ENCODE results near the gene AR. TPM values are rescaled to one million over a fixed set of nuclear protein-coding genes. Genes with fewer than 3 reads are reported as not detected.

AR gene
- total and polyA plus RNA-seq, 9 of the 15 experiments (the other 6 are each of a cell fraction or from before 2014, with no cell fraction given): 0.01 to 0.04 (median 0.01) TPM; not detected in 6

DNA sequence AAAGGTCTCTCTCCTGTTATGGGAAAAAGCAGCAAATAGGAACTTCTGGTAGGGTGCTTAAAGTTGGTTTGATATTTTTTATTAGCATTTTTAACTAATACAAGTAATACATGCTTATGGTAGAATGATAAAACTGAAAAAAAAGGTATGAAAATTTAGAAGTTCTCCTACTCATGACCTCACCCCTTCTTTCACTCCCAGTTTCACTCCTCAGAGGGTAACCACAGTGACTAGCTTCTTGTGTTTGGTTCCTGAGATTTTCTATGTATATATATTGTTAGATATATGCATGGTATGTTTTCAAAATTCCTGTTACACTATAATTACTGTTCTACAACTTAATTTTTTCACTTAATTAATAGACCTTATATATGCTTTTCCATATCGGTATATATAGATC is 66.5 kb downstream of the AR start (continued):
- TF ChIP-seq ATF1 (CRISPR knock-in tag; IDR thresholded peaks at IDR 0.05): no peak
- TF ChIP-seq ATF1 (tag; IDR thresholded peaks at IDR 0.05): no peak
- TF ChIP-seq TBL1XR1 (IDR thresholded peaks at IDR 0.05; ENCODE audit: low read length in 2 of 2): no peak
- TF ChIP-seq PHF21A (IDR thresholded peaks at IDR 0.05; ENCODE audit: borderline replicate concordance, low read depth): no peak
- TF ChIP-seq LARP7 (IDR thresholded peaks at IDR 0.05): no peak
- no peak for TF ChIP-seq SRSF7 (optimal IDR thresholded peaks at IDR 0.05; ENCODE audit: low read depth, low read length)
- TF ChIP-seq EZH2 (IDR thresholded peaks at IDR 0.05; ENCODE audit: borderline replicate concordance, low read depth, low read length): no peak
- TF ChIP-seq KDM5B (IDR thresholded peaks at IDR 0.05; ENCODE audit: insufficient replicate concordance, low read depth, low read length): no peak
- no peak for TF ChIP-seq PRPF4 (IDR thresholded peaks at IDR 0.05; ENCODE audit: insufficient read depth, low read depth, low read length, poor library complexity, severe bottlenecking)
- TF ChIP-seq MCM5 (IDR thresholded peaks at IDR 0.05; ENCODE audit: low read depth): no peak

DNA sequence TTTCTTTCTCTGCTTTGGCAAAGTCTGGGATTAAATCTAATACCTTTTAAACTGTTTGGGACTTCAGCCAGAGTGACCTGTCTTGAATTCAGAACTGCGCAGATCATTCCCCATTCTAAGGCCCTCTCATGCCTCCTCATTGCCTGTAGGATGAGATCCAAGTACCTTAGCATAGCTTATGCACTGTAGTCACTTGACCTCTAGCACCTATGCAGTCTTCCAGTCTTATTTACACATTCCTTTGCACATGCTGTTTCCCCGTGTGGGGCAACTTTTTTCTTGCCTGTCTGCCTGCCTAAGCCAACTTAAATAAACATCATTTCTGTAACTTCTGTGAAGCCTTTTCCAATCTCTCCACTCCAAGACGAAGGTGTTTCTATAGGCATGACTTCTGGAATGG is 68.4 kb downstream of the AR start:
- Histone ChIP-seq H3K9ac (ENCODE audit: insufficient read depth in 1 of 2, low read depth in 2 of 2, low read length in 2 of 2) (no peak overlapping the region), H3K9me3 (replicated peaks; ENCODE audit: control insufficient read depth, insufficient read depth, low read depth, low read length) (no peaks in the 10 kb centered on the region), H3K27me3 (ENCODE audit: control insufficient read depth in 2 of 2, insufficient read depth in 2 of 2, low read length in 2 of 2) (no peaks in the 10 kb centered on the region), H3K27ac (ENCODE audit: extremely low read depth, low read depth, low read length) (no peak overlapping the region), H3K4me3 (no peak overlapping the region), H4K20me1 (replicated peaks; ENCODE audit: control insufficient read depth, insufficient read depth, low read length) (no peaks in the 10 kb centered on the region), H3K36me3 (ENCODE audit: control insufficient read depth, insufficient read depth, low read length) (no peaks in the 10 kb centered on the region), H3K4me1 (replicated peaks in 1 of 2; ENCODE audit: control insufficient read depth in 2 of 2, insufficient read depth in 2 of 2, low read length in 2 of 2) (no peaks in the 10 kb centered on the region), H3K9me1 (ENCODE audit: control insufficient read depth, insufficient read depth, low read length) (no peaks in the 10 kb centered on the region), H2AFZ (ENCODE audit: low read depth, low read length) (no peak overlapping the region), H3K4me2 (ENCODE audit: insufficient read depth, low read length) (no peak overlapping the region), H3K79me2 (ENCODE audit: control insufficient read depth, insufficient read depth, low read length) (no peaks in the 10 kb centered on the region)
- no TSS peak for BruUV-seq (replicated peaks)
- ATAC-seq (no peak), FAIRE-seq (no peak), DNase-seq (ENCODE audit: extremely low read depth in 1 of 4, low spot score in 3 of 4) (no peak)
- 3% methylated on average over 3 of the region's 3 CpGs for WGBS (ENCODE audit: insufficient coverage, low coverage, missing lambda C conversion rate)
- intact Hi-C loops (cut with micrococcal nuclease) (no loop called here), in situ Hi-C loops (cut with MboI) (no loop called here)
- ChIA-PET POLR2A (interaction anchor here (0.8 kb wide), 1 partner anchor 791 kb away, joined by 3 read pairs; no protein-coding TSS in a partner anchor), CTCF (ENCODE audit: low intra/inter-chr PET ratio) (no interaction called here)
- TF ChIP-seq HNRNPH1 (optimal IDR thresholded peaks at IDR 0.05; ENCODE audit: low read depth, low read length) (no peak), KDM4B (IDR thresholded peaks at IDR 0.05; ENCODE audit: borderline replicate concordance in 2 of 2, low read depth in 1 of 2) (no peak), SMAD3 (CRISPR knock-in tag; conservative IDR thresholded peaks at IDR 0.05) (no peak), ETV6 (IDR thresholded peaks at IDR 0.05; ENCODE audit: borderline replicate concordance in 1 of 2, low read depth in 2 of 2, low read length in 1 of 2) (no peak), ETV6 (CRISPR knock-in tag; IDR thresholded peaks at IDR 0.05; ENCODE audit: borderline replicate concordance) (no peak), ZSCAN32 (CRISPR knock-in tag; IDR thresholded peaks at IDR 0.05) (no peak), HNRNPLL (IDR thresholded peaks at IDR 0.05; ENCODE audit: low read depth, low read length, poor library complexity, severe bottlenecking) (no peak), ETV5 (CRISPR knock-in tag; IDR thresholded peaks at IDR 0.05; ENCODE audit: low read depth) (no peak), ARHGAP35 (IDR thresholded peaks at IDR 0.05; ENCODE audit: partially characterized antibody) (no peak), PTTG1 (tag; IDR thresholded peaks at IDR 0.05; ENCODE audit: low read depth) (no peak), SP2 (IDR thresholded peaks at IDR 0.05; ENCODE audit: extremely low read depth, low read depth, low read length, poor library complexity, severe bottlenecking) (no peak)
- TF ChIP-seq, protein P1, sequence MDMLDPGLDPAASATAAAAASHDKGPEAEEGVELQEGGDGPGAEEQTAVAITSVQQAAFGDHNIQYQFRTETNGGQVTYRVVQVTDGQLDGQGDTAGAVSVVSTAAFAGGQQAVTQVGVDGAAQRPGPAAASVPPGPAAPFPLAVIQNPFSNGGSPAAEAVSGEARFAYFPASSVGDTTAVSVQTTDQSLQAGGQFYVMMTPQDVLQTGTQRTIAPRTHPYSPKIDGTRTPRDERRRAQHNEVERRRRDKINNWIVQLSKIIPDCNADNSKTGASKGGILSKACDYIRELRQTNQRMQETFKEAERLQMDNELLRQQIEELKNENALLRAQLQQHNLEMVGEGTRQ (CRISPR knock-in tag; IDR thresholded peaks at IDR 0.05): no peak
- TF ChIP-seq, protein P2, sequence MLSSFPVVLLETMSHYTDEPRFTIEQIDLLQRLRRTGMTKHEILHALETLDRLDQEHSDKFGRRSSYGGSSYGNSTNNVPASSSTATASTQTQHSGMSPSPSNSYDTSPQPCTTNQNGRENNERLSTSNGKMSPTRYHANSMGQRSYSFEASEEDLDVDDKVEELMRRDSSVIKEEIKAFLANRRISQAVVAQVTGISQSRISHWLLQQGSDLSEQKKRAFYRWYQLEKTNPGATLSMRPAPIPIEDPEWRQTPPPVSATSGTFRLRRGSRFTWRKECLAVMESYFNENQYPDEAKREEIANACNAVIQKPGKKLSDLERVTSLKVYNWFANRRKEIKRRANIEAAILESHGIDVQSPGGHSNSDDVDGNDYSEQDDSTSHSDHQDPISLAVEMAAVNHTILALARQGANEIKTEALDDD (IDR thresholded peaks at IDR 0.05): no peak

Data from K562 (cell line).